Mesothelial cell of epicardium (in vitro differentiated cells): ENCODE measurements around the gene RPE. TPM values are rescaled to one million over a fixed set of nuclear protein-coding genes. Genes with fewer than 3 reads are reported as not detected.

Experiments
- DNase-seq, 2 experiments: peaks; one replicate each; pipeline ENCODE4 v3.0.0; 2021; ENCODE audit warnings: low spot score in 2 of 2; ENCODE audit not compliant: unreplicated experiment in 2 of 2
- H3K27ac Mint-ChIP-seq: 2 replicates; pipeline ENCODE4 v1.8.0; 2021; ENCODE audit warnings: mixed read lengths
- H3K27me3 Mint-ChIP-seq: 2 replicates; pipeline ENCODE4 v1.8.0; 2021; ENCODE audit warnings: low read depth, mixed read lengths
- H3K36me3 Mint-ChIP-seq: 2 replicates; pipeline ENCODE4 v1.8.0; 2021; ENCODE audit warnings: mixed read lengths
- H3K4me1 Mint-ChIP-seq: 2 replicates; pipeline ENCODE4 v1.8.0; 2021; ENCODE audit warnings: mixed read lengths
- H3K4me3 Mint-ChIP-seq: 2 replicates; pipeline ENCODE4 v1.8.0; 2021; ENCODE audit warnings: mild to moderate bottlenecking, moderate library complexity, mixed read lengths
- H3K9me3 Mint-ChIP-seq: 2 replicates; pipeline ENCODE4 v1.8.0; 2021; ENCODE audit warnings: mixed read lengths
- total RNA-seq: library from RNA; stranded (reverse); gene quantifications from 3 replicates; pipeline ENCODE4 v1.2.1, GENCODE V29; 2021
- TF ChIP-seq, protein P1 (sequence below): fragments of 200-600 bp; sonication (generic); IDR thresholded peaks from one replicate; pipeline ENCODE4 v1.5.0; 2021; ENCODE audit warnings: antibody characterized with exemption; ENCODE audit not compliant: unreplicated experiment

The RPE gene
- total RNA-seq, 1 donor from 2014 or later: 47.7 TPM

DNA sequence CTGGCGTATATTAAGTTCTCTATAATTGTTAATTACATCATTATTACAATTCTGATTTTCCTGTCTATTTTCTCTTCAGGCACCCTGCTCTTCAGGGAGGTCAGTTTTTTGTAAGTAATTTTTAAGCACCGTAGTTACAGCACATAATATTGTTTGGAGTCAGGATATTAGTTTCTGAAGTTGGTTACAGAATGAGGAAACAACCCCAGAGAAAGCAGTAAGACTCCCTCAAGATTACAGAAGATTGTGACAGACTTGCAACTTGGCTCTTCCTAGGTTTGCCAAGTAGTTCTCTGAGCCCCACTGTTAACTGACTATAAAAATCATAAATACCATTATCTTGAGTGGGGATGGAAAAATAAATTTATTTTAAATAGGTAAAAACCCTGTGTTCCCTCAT lies 921 bp downstream of the RPE start:
- Mint-ChIP-seq H3K36me3 (peaks cover under 1% of the 10 kb centered on the region), H3K27me3 (peaks cover under 1% of the 10 kb centered on the region), H3K4me3 (peak overlapping the region; percentile 85), H3K27ac (no peak overlapping the region), H3K9me3 (no peaks in the 10 kb centered on the region), H3K4me1 (peaks cover 28% of the 10 kb centered on the region)
- no peak for DNase-seq
- TF ChIP-seq, protein P1, sequence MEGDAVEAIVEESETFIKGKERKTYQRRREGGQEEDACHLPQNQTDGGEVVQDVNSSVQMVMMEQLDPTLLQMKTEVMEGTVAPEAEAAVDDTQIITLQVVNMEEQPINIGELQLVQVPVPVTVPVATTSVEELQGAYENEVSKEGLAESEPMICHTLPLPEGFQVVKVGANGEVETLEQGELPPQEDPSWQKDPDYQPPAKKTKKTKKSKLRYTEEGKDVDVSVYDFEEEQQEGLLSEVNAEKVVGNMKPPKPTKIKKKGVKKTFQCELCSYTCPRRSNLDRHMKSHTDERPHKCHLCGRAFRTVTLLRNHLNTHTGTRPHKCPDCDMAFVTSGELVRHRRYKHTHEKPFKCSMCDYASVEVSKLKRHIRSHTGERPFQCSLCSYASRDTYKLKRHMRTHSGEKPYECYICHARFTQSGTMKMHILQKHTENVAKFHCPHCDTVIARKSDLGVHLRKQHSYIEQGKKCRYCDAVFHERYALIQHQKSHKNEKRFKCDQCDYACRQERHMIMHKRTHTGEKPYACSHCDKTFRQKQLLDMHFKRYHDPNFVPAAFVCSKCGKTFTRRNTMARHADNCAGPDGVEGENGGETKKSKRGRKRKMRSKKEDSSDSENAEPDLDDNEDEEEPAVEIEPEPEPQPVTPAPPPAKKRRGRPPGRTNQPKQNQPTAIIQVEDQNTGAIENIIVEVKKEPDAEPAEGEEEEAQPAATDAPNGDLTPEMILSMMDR: no peak

DNA sequence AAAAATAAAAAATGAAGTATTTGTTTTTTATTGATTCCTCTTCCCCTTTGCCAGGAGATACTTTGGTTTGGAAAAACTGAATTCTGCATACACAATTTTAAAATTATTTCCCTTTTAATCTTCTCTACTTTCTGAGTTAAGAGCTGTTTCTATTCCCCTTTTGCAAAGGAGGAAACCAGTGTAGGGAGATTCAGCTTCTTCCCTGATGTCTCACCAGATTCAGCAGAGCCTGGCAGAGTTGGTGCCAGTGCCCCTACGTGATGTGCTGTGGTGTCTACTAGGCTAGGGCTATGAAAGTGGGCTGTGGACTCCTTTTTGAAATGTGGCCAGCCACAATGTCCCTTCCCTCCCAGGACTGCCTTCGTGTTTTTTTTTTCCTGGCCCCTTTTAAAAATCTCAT lies 2.4 kb downstream of the RPE start:
- no peaks in the 10 kb centered on the region for H3K9me3 Mint-ChIP-seq
- TF ChIP-seq, protein P1: no peak
- DNase-seq: no peak
- H3K4me1 Mint-ChIP-seq: peaks cover 28% of the 10 kb centered on the region
- no peaks in the 10 kb centered on the region for H3K27me3 Mint-ChIP-seq
- peaks cover 3% of the 10 kb centered on the region for H3K36me3 Mint-ChIP-seq
- no peak overlapping the region for H3K27ac Mint-ChIP-seq
- H3K4me3 Mint-ChIP-seq: no peak overlapping the region

DNA sequence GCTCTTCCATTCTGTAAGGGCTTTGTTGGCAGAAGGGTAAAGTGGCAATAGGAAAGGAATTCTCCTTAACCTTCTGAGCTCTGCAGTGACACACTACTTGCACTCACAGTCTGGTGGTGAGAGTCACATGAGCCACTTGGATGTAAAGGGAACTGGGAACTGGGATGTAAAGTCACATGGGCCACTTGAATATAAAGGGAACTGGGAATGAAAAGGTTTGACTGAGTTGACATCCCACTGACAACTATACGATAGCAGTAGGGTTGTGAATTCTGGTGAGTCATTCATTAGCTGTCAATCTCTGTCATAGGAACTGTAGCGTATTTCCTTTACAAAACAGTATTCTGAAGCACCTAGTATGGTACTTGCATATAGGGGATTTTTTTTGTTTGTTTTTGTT lies 5.5 kb downstream of the RPE start:
- H3K4me1 Mint-ChIP-seq: peaks cover 20% of the 10 kb centered on the region
- DNase-seq: no peak
- no peaks in the 10 kb centered on the region for H3K27me3 Mint-ChIP-seq
- no peak overlapping the region for H3K27ac Mint-ChIP-seq
- no peak overlapping the region for H3K4me3 Mint-ChIP-seq
- H3K36me3 Mint-ChIP-seq: peaks cover 17% of the 10 kb centered on the region
- TF ChIP-seq, protein P1: no peak
- H3K9me3 Mint-ChIP-seq: no peaks in the 10 kb centered on the region

DNA sequence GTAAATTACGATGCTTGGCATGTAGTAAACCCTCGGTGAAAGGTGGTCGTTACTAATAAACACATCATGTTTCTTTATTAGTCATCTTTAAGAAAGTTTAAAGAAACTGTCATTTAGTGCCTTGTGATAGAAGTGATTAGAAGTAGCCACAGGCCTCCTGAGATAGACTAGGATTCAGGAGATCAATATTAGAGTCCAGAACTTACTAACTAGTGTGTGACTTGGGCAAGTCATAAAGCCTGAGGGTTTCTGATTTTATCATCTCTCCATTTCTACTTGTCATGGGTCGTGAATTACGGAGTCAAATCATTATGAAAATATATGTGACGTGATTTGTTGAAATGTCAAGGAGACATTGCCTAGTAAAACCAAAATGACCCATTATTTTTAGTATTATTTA lies 6.7 kb downstream of the RPE start:
- Mint-ChIP-seq H3K4me3 (no peak overlapping the region), H3K9me3 (no peaks in the 10 kb centered on the region), H3K27ac (no peak overlapping the region), H3K27me3 (no peaks in the 10 kb centered on the region), H3K36me3 (peaks cover 19% of the 10 kb centered on the region), H3K4me1 (peaks cover 10% of the 10 kb centered on the region)
- no peak for DNase-seq
- TF ChIP-seq, protein P1: no peak

DNA sequence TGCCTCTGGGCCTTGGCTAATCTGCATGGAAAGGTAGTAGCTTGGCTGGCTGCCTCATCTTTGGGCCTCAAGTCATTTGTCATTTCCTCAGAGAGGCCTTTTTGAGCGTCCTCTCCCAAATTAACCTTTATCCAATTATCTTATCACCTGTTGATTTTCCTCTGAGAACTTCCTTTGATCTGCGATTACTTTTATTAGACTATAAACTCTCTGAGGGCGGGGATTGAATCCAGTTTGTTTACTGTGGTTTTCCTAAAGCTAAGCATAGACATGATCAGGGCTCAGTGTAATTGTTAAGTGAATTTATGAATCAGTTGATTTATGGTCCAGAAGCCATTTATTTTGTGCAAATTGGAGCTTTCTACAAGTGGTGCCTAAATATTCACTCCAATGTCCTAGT lies 7.5 kb downstream of the RPE start:
- H3K27me3 Mint-ChIP-seq: no peaks in the 10 kb centered on the region
- peaks cover 6% of the 10 kb centered on the region for H3K4me1 Mint-ChIP-seq
- H3K9me3 Mint-ChIP-seq: no peaks in the 10 kb centered on the region
- no peak overlapping the region for H3K4me3 Mint-ChIP-seq
- TF ChIP-seq, protein P1: no peak
- peaks cover 21% of the 10 kb centered on the region for H3K36me3 Mint-ChIP-seq
- no peak overlapping the region for H3K27ac Mint-ChIP-seq
- DNase-seq: no peak

DNA sequence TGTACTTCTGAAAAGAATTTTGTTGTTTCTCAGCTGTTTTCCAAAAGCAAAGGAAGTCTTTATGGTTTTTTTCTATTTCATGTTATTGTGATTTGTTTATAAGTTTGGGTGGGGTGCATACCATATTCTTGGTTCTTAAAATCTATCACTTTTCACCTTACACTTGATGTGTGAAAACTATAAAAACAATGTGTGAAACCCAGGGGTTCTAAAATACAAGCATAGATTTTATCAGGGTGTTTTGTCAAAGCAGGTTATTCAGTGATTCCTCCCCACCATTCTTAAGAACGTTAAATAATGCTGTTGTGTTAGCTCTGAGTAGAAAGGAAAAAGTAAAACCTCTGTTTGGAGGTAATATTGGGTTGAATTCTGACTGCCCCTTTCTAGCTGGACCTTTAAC lies 17.7 kb downstream of the RPE start:
- Mint-ChIP-seq H3K4me1 (no peaks in the 10 kb centered on the region), H3K36me3 (peaks cover 32% of the 10 kb centered on the region)

More for the DNA sequence above, 17.7 kb downstream of the RPE start:
- Mint-ChIP-seq H3K9me3 (no peaks in the 10 kb centered on the region), H3K27me3 (no peaks in the 10 kb centered on the region), H3K4me3 (no peak overlapping the region), H3K27ac (no peak overlapping the region)
- TF ChIP-seq, protein P1: no peak
- DNase-seq: no peak
